ENCODE data around the gene UST.
"Not testable (repeated sequence)": the region's sequence is repeated elsewhere in the genome, so short reads cannot be mapped to it uniquely, and the experiment has no call there.

UST gene

GRCh38 chr6:148769304-148769968, 22.6 kb downstream of the UST start:
- DNase-seq, result no peak

GRCh38 chr6:148770408-148771211, 23.8 kb downstream of the UST start:
- DNase-seq, result no peak

- no peak for DNase-seq
Measured at GRCh38 chr6:148771212-148771601, 24.4 kb downstream of the UST start.

- no peak for DNase-seq
Measured at GRCh38 chr6:148771896-148772554, 25.2 kb downstream of the UST start.

GRCh38 chr6:148775161-148775560, 28.3 kb downstream of the UST start:
- no peak for DNase-seq

GRCh38 chr6:148776321-148777308, 29.8 kb downstream of the UST start:
- no peak for DNase-seq

- DNase-seq, result no peak
Measured at GRCh38 chr6:148779142-148779562, 32.3 kb downstream of the UST start.

- not testable (repeated sequence) for DNase-seq
Measured at GRCh38 chr6:148780423-148780822, 33.6 kb downstream of the UST start.

GRCh38 chr6:148780918-148781436, 34.1 kb downstream of the UST start:
- DNase-seq, result no peak

- DNase-seq, result no peak
Measured at GRCh38 chr6:148789948-148790347, 43.1 kb downstream of the UST start.

- no peak for DNase-seq
Measured at GRCh38 chr6:148790404-148790803, 43.6 kb downstream of the UST start.

GRCh38 chr6:148790817-148791216, 44.0 kb downstream of the UST start:
- no peak for DNase-seq

- DNase-seq, result no peak
Measured at GRCh38 chr6:148791372-148791771, 44.5 kb downstream of the UST start.

- DNase-seq, result no peak
Measured at GRCh38 chr6:148793721-148794120, 46.9 kb downstream of the UST start.

GRCh38 chr6:148794797-148795196, 48.0 kb downstream of the UST start:
- no peak for DNase-seq

GRCh38 chr6:148795563-148795962, 48.7 kb downstream of the UST start:
- DNase-seq, result no peak

GRCh38 chr6:148799647-148800046, 52.8 kb downstream of the UST start:
- DNase-seq, result no peak

GRCh38 chr6:148800536-148800935, 53.7 kb downstream of the UST start:
- no peak for DNase-seq

GRCh38 chr6:148803979-148804378, 57.1 kb downstream of the UST start:
- DNase-seq, result no peak

GRCh38 chr6:148805777-148806176, 58.9 kb downstream of the UST start:
- no peak for DNase-seq

- DNase-seq, result no peak
Measured at GRCh38 chr6:148807784-148808183, 61.0 kb downstream of the UST start.

GRCh38 chr6:148808786-148809304, 62.0 kb downstream of the UST start:
- no peak for DNase-seq

Data from NCI-H2029 treated with DMSO at 0.1 percent for 48 hours (cell line).